HG02588 (cell line): ENCODE results near the gene TFB1M.
"Not testable (repeated sequence)": the region's sequence is repeated elsewhere in the genome, so short reads cannot be mapped to it uniquely, and the experiment has no call there.

Experiments
- ATAC-seq: cut with Tn5 transposase; IDR thresholded peaks from one replicate; pipeline ENCODE4 v1.9.1; 2021; ENCODE audit warnings: mild to moderate bottlenecking, moderate library complexity; ENCODE audit not compliant: unreplicated experiment

TFB1M gene

DNA sequence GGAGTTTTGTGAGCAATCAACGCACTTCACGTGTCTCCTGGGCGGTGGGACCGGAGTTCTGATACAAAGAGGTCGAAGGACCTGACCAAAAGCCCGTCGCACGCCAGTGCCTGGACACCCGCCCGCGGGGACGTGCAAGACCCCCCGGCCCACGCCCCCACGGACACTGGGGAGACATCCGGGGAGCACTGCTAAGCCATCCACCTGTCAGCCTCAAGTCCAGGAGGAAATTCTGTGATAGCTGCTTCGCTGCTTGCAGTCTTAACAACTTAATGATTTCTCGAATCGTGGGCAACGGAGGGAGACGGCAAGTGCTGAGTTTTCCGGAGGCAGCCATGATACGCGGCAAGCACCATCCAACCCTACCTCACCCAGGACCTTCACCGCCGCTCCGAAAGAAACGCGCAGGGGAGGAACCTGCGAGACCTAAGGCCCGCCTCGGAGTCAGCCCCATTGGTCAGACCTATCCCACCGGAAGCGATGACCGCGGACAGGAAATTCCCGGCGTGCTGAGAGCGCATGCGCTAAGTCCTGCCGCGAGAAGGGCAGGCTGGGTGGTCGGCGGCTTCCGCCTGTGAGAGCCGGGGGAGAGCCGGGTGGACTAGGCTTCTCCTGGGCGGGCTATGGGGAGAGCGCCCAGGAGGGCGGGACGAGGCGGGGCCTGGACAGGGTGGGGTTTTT lies at the start of gene TFB1M:
TSS of gene TFB1M (minus strand) at position 393 of the 681 bp plus-strand sequence. CDS start at position 337, 56 bp downstream.
- peak; percentile 96 for ATAC-seq

DNA sequence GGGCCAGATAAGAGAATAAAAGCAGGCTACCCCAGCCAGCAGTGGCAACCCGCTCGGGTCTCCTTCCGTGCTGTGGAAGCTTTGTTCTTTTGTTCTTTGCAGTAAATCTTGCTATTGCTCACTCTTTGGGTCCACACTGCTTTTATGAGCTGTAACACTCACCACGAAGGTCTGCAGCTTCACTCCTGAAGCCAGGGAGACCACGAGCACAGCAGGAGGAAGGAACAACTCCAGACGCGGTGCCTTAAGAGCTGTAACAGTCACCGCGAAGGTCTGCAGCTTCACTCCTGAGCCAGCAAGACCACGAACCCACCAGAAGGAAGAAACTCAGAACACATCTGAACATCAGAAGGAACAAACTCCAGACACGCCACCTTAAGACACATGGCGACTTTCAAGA lies 49.7 kb upstream of the TFB1M start:
- ATAC-seq = not testable (repeated sequence)

DNA sequence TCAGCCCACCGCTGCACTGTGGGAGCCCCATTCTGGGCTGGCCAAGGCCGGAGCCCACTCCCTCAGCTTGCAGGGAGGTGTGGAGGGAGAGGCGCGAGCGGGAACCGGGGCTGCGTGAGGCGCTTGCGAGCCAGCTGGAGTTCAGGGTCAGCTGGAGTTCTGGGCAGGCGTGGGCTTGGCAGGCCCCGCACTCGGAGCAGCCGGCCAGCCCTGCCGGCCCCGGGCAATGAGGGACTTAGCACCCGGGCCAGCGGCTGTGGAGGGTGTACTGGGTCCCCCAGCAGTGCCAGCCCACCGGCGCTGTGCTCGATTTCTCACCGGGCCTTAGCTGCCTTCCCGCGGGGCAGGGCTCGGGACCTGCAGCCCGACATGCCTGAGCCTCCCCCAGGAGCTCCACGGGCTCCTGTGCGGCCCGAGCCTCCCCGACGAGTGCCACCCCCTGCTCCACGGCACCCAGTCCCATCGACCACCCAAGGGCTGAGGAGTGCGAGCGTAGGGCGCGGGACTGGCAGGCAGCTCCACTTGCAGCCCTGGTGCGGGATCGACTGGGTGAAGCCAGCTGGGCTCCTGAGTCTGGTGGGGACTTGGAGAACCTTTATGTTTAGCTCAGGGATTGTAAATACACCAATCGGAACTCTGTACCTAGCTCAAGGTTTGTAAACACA lies 48.8 kb upstream of the TFB1M start:
- not testable (repeated sequence) for ATAC-seq

DNA sequence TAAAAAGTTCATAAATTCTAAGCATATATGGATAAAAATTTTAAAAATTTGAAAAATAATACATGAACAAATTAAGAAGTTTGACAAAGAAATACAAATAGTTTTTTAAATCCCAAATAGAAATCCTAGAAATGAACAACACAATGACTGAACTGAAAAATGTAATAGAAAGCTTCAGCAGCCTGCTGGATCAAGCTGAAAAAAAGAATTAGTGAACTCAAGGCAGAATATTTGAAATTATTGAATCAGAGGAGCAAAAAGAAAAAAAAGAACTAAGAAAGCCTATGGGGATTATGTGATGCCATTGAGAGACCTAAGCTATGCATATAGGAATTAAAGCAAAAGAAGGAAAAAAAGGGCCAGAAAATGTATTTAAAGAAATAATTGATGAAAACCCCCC lies 39.9 kb upstream of the TFB1M start:
- ATAC-seq = no peak

DNA sequence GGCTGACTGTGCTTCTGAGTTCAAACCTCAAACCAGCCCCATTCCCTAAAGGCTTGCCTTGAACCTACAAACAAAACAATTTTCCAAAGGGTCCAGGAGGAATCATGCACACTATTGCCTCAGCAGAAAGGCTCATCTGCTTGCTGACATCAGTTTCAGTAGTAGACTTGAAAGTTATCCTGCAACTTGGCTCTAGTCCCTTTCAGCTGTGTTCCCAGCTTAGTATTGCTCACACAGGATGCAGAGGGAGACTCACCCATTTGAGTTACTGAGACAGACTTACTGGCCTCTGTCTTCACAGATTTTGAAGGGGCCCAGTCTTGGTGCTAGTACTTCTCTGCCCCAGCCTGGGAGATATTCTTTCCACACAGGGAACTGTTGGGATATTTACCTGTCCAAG lies 38.5 kb upstream of the TFB1M start:
- ATAC-seq = no peak

DNA sequence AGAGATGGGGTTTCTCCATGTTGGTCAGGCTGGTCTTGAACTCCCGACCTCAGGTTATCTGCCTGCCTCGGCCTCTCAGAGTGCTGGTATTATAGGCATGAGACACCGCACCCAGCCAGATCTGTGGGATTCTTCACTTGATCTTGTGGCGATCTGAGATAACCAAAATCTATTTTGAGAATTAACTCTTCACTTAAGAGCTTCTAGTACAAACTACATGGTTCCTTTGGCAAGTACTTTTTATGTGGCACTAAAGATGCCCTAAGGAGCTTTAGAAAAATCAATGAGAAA lies 37.8 kb upstream of the TFB1M start:
- ATAC-seq = no peak

DNA sequence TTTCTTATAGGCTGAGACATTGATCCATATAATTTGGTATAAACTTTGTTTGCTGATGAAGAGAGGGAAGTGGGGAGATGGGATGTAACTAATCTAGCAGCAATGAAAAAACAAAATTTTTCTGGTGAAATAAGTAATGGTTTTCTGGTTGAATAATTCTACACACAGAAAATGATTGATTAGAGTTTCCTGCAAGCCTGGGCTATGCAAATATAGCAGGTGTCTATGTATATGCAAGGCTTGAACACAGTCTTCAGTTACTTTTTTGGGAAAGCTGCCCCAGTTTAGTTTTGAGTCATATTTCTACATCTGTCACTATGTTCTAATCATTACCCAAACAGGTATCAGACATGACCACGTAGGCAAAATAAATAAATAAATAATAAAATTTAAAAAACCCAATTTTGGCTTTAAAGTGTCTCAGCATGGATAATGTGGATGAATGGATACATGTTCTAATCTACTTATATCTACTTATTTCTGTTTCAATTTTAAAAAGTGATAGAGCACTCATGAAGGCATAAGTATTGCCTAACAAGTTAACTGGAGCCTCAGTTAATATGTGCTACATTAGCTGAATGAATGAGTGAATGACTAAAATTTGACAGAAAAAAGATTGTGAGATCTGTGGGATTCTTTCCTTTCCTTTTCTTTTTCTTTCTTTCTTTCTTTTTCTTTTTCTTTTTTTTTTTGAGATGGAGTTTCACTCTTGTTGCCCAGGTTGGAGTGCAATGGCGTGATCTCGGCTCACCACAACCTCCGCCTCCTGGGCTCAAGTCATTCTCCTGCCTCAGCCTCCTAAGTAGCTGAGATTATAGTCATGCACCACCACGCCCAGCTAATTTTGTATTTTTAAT lies 37.2 kb upstream of the TFB1M start:
- ATAC-seq = peak; percentile 91

DNA sequence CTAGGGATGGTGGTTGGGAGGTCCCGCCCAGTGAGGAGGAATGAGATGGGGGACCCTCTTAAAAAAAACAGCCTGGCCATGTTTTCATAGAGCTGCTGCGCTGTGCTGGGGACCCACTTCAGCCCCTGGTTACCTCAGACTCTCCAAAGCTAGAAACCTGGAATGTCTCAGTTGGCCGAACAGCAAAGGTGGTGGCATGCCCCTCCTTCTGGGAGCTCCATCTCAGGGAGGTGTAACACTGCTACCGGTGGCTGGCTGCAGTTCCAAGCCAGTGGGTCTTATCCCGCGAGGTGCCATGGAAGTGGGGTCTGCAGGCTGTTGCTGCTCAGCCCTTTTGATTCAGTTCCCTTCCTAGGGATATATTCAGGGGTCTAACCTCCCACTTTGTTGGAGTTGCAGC lies 35.7 kb upstream of the TFB1M start:
- ATAC-seq = no peak

DNA sequence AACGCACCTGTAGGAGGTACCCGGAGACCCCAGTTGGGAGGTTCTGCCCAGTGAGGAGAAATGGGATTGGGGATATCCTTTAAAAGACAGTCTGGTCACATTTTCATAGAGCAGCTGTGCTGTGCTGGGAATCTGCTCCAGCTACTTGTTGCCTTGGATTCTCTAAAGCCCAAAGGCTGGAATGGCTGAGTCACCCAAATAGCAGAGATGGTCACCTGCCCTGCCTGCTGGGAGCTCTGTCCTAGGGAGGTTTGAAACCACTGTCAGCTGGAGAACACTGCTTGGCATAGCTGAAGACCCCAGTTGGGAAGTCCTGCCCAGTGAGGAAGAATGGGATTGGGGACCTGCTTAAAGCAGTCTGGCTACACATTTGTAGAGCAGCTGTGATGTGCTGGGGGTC lies 34.8 kb upstream of the TFB1M start:
- no peak for ATAC-seq

DNA sequence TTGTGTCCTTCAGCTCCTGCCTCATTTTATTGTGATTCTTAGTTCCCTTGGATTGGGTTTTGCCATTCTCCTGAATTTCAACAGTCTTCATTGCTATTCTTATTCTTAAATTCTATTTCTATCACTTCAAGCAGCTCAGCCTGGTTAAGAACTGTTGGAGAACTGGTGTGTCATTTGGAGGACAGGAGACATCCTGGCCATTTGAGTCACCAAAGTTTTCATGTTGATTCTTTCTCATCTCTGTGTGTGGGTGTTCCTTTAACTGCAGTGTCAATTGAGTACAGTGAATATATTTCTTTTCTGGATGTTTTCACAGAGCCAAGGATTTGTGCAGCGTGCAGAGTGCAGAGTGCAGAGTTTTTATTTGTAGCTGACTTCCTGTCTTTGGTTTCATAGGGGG lies 33.5 kb upstream of the TFB1M start:
- no peak for ATAC-seq

DNA sequence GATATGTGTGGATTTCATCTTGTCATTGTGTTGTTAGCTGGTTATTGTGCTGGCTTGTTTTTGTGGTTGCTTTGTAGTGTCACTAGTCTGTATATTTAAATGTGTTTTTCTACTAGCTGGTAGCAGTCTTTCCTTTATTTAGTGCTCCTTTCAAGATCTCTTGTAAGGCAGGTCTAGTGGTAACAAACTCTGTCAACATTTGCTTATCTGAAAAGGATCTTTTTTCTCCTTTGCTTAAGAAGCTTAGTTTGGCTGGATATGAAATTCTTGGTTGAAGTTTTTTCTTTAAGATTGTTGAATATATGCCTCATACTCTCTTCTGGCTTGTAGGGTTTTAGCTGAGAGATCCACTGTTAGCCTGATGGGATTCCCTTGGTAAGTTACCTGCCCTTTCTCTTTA lies 32.7 kb upstream of the TFB1M start:
- no peak for ATAC-seq

DNA sequence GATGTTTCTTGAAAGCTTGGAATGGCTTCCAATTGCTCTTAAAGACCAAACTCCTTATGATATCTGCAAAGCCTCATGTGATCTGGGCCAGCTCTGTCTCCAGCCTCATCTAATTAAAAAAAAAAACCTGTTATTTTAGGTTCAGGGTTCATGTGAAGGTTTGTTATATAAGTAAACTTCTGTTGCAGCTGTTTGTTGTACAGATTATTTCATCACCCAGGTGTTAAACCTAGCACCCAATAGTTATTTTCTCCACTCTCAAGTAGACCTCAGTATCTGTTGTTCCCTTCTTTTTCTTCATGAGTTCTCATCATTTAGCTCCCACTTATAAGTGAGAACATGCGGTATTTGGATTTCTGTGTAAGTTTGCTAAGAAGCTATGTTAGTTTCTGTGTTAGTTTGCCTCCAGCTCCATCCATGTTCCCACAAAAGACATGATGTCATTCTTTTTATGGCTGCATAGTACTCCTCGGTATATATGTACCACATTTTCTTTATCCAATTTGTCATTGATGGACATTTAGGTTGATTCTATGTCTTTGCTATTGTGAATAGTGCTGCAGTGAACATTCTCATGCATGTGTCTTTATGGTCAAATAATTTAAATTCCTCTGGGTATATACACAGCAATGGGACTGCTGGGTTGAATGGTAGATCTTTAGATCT lies 30.2 kb upstream of the TFB1M start:
- no peak for ATAC-seq

DNA sequence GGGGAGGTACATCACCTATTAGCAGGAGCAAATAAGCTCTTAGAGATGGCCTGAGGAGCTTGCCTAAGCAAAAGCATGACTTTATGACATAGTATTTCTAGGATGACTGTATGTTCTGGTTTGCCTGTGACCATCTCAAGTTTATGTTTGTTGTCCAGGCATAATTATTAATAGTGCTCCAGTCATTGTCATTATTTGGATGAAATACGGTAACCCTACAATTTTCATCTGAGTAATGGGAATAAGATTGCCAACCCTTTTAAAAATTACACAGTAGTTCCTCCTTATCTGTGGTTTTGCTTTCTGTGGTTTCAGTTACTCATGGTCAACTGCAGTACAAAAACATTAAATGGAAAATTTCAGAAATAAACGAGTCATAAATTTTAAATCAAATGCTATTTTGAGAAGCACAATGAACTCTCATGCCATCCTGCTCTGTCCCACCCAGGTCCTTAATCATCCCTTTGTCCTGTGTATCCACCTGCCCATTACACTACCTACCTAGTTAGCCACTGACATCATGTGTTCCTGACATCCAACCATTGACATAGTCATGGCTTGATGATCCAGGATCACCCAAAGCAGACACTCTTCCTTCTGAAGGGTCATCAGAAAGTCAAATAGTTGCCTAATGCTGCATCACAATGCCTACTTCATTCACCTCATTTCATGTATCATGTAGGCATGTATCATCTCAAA lies 27.0 kb upstream of the TFB1M start:
- peak; percentile 72 for ATAC-seq

DNA sequence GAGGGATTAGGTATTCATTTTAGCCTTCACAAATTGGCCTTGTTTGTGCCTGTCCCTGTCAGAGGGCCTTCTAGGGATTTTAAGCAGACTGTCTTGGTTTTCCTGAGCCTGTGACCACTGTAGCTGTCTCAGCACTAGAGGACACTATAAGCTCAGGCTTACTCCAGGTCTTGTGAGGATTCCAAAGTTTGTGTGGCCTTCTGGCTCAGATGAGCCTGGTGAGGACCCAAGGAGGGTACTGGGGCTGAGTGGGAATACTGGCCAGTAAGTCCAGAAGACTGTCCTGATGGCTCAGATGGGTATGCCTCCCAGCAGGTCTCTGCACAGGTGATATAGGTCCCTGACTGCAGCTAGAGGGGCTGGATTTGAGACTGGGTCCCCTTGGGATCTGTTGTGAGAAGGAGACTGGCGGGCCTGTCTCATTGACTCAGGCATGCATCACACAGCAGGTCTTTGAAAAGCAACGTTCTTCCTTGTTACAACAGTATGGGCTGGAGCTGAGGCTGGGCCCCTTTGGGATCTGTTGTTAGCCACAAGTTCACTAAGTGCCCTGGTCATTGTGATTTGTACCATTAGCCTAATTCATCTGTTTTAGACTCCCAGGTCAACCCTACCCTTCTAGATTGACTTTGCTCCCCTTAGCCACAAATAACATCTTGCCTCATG lies 26.3 kb upstream of the TFB1M start:
- peak; percentile 14 for ATAC-seq

DNA sequence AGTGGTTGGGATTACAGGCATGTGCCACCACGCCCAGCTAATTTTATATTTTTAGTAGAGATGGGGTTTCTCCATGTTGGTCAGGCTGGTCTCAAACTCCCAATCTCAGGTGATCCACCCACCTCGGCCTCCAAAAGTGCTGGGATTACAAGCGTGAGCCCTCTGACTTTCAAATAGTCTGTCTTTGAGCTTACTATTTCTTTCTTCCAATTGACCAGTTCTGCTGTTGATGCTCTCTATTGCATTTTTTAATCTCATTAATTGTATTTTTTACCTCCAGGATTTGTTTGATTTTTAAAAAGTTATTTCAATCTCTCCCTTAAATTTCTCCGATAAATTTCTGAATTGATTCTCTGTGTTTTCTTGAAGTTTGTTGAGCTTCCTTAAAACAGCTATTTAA lies 25.6 kb upstream of the TFB1M start:
- ATAC-seq = not testable (repeated sequence)

DNA sequence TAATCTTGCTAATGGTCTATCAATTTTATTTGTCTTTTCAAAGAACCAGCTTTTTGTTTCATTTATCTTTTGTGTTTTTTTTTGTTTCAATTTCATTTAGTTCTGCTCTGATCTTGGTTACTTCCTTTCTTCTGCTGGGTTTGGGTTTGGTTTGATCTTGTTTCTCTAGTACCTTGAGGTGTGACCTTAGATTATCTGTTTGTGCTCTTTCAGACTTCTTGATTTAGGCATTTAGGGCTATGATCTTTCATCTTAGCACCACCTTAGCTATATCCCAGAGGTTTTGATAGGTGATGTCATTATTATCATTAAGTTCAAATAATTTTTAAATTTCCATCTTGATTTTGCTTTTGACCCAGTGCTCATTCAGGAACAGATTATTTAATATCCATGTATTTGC lies 24.0 kb upstream of the TFB1M start:
- not testable (repeated sequence) for ATAC-seq

DNA sequence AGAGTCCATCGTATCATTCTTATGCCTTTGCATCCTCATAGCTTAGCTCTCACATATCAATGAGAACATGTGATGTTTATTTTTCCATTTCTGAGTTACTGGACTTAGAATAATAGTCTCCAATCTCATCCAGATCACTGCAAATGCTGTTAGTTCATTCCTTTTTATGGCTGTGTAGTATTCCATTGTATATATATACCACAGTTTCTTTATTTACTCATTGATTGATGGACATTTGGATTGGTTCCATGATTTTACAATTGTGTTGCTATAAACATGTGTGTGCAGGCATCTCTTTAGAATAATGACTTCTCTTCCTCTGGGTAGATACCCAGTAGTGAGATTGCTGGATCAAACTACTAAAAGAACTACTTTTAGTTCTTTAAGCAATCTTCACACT lies 21.0 kb upstream of the TFB1M start:
- no peak for ATAC-seq

DNA sequence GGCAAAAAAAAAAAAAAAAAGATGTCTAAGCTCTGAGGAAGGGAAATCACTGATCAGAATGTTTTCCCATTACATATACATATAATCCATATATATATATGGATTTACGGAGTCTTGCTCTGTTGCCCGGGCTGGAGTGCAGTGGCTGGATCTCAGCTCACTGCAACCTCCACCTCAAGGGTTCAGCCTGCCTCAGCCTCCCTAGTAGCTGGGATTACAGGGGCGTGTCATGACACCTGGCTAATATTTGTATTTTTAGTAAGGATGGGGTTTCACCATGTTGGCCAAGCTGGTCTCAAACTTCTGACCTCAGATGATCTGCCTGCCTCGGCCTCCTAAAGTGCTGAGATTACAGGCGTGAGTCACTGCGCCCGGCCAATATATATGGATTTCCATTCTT lies 19.8 kb upstream of the TFB1M start:
- ATAC-seq = not testable (repeated sequence)

DNA sequence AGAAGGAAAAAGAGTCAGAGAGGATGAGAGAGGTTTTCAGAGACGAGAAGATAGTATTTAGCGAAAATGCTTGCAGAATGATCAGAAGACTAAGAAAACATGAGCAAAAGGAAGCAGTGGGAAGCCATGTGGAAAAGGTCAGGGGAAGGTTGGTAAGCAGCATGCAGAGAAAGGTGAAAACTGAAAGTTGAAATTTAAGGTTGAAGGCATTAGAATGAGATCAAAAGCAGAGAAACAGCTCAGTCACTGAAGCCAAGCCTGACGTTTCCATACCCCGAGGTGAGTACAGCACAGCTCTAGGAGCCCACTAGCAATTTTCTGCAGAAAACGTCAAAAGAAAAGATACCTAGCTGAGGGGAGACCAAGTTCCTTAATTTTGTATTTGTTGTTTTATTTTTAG lies 19.1 kb upstream of the TFB1M start:
- peak; percentile 75 for ATAC-seq

DNA sequence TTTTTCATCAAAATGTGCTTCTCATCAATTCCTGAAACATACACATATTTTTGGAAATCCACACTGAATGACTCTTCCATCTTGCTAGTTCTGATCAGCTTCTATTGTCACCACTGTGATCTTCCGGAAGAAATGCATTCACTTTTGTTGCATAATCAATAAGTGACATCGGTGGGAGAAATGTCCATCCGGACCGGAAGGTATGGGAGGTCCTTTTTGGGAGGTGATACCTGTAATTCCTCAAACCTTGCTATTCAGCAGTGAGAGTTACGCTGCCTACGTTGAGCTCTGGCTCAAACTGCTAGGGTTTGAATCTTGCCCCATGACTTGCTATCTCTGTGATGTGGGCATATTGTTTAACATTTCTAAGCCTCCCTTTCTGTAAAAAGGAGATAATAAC lies 16.6 kb upstream of the TFB1M start:
- ATAC-seq = no peak
